IMR-90 (cell line): ENCODE results near the gene TSR2. TPM values are rescaled to one million over a fixed set of nuclear protein-coding genes. Genes with fewer than 3 reads are reported as not detected.

Source experiments
- ATAC-seq: fragments of 200-7000 bp; cut with Tn5 transposase; 2 replicates; pipeline ENCODE4 v1.9.1; 2020; ENCODE audit warnings: low read depth, mild to moderate bottlenecking, moderate library complexity
- BruUV-seq: library from RNA; stranded (reverse); fragments of 400-500 nt; replicated peaks from 2 replicates; lab custom pipeline; 2021; lab: Mats Ljungman, UMichigan
- CTCF ChIA-PET: fragments of 300-600 bp; formaldehyde crosslinking; extraction: SDS; loops from one replicate; lab custom pipeline; 2021; ENCODE audit warnings: antibody characterized with exemption; lab: Yijun Ruan, JAX
- POLR2A ChIA-PET: fragments of 300-600 bp; sonication (Branson Sonifier 250); formaldehyde crosslinking; loops from one replicate; lab custom pipeline; 2022; ENCODE audit warnings: antibody characterized with exemption; ENCODE audit not compliant: unreplicated experiment; lab: Charles Lee
- DNase-seq: peaks from one replicate; pipeline ENCODE4 v3.0.0; 2013
- H2AFZ ChIP-seq: replicated peaks from 2 replicates; pipeline ENCODE3; 2013; ENCODE audit warnings: low read length, mild to moderate bottlenecking; ENCODE audit not compliant: poor library complexity
- H2AK5ac ChIP-seq: 2 replicates; pipeline ENCODE4 v1.6.1; 2013; ENCODE audit warnings: low read depth, low read length, inconsistent platforms
- H2AK9ac ChIP-seq: replicated peaks from 2 replicates; pipeline ENCODE3; 2013; ENCODE audit warnings: mild to moderate bottlenecking, low read depth, low read length, moderate library complexity; ENCODE audit not compliant: poor library complexity
- H2BK120ac ChIP-seq: 2 replicates; pipeline ENCODE4 v1.6.1; 2013; ENCODE audit warnings: low read depth, low read length, inconsistent platforms
- H2BK15ac ChIP-seq: 3 replicates; pipeline ENCODE4 v1.6.1; 2013; ENCODE audit warnings: low read depth, low read length, inconsistent platforms
- H2BK20ac ChIP-seq: 2 replicates; pipeline ENCODE4 v1.6.1; 2013; ENCODE audit warnings: low read depth, mild to moderate bottlenecking, inconsistent platforms, low read length, moderate library complexity
- H2BK5ac ChIP-seq: 2 replicates; pipeline ENCODE4 v1.6.1; 2013; ENCODE audit warnings: mild to moderate bottlenecking, low read depth, low read length, inconsistent platforms; ENCODE audit not compliant: poor library complexity, severe bottlenecking
- H3K14ac ChIP-seq: replicated peaks from 2 replicates; pipeline ENCODE4 v1.6.1; 2013; ENCODE audit warnings: low read depth, low read length, inconsistent platforms
- H3K18ac ChIP-seq: 2 replicates; pipeline ENCODE4 v1.6.1; 2013; ENCODE audit warnings: low read depth, low read length, control low read depth
- H3K23ac ChIP-seq: 2 replicates; pipeline ENCODE4 v1.6.1; 2013; ENCODE audit warnings: low read depth, low read length, inconsistent platforms
- H3K27ac ChIP-seq: 2 replicates; pipeline ENCODE4 v1.5.1; 2013; ENCODE audit warnings: mild to moderate bottlenecking, control low read depth, low read length; ENCODE audit not compliant: insufficient read depth
- H3K27me3 ChIP-seq: 2 replicates; pipeline ENCODE4 v1.6.1; 2013; ENCODE audit warnings: low read length; ENCODE audit not compliant: control insufficient read depth, insufficient read depth
- H3K36me3 ChIP-seq: 2 replicates; pipeline ENCODE4 v1.6.1; 2013; ENCODE audit warnings: low read length, mixed read lengths; ENCODE audit not compliant: control insufficient read depth, insufficient read depth
- H3K4ac ChIP-seq: 2 replicates; pipeline ENCODE4 v1.6.1; 2013; ENCODE audit warnings: low read depth, low read length, inconsistent platforms
- H3K4me1 ChIP-seq: 2 replicates; pipeline ENCODE4 v1.6.1; 2013; ENCODE audit warnings: low read length, mixed read lengths; ENCODE audit not compliant: control insufficient read depth, insufficient read depth
- H3K4me2 ChIP-seq: 2 replicates; pipeline ENCODE4 v1.6.1; 2013; ENCODE audit warnings: low read depth, mild to moderate bottlenecking, control low read depth, low read length, moderate library complexity
- H3K4me3 ChIP-seq: 2 replicates; pipeline ENCODE4 v1.5.1; 2013; ENCODE audit warnings: low read depth, mild to moderate bottlenecking, control low read depth, low read length, moderate library complexity; ENCODE audit not compliant: insufficient read depth
- H3K56ac ChIP-seq: 2 replicates; pipeline ENCODE4 v1.6.1; 2013; ENCODE audit warnings: low read length, inconsistent platforms; ENCODE audit not compliant: insufficient read depth; ENCODE audit errors: extremely low read depth
- H3K79me1 ChIP-seq, 2 experiments: 2 replicates each; pipeline ENCODE4 v1.6.1; 2013; ENCODE audit warnings: low read length in 2 of 2, inconsistent platforms in 1 of 2, low read depth in 1 of 2
- H3K9ac ChIP-seq: 2 replicates; pipeline ENCODE4 v1.6.1; 2013; ENCODE audit warnings: low read depth, low read length, control low read depth
- H3K9me1 ChIP-seq: 2 replicates; pipeline ENCODE4 v1.6.1; 2013; ENCODE audit warnings: low read length, inconsistent platforms; ENCODE audit not compliant: insufficient read depth
- H3K9me3 ChIP-seq: 2 replicates; pipeline ENCODE4 v1.6.1; 2013; ENCODE audit warnings: low read length; ENCODE audit not compliant: control insufficient read depth, insufficient read depth
- H4K20me1 ChIP-seq: 2 replicates; pipeline ENCODE4 v1.6.1; 2013; ENCODE audit warnings: low read length, inconsistent platforms; ENCODE audit not compliant: insufficient read depth
- H4K5ac ChIP-seq: 2 replicates; pipeline ENCODE4 v1.6.1; 2013; ENCODE audit warnings: mild to moderate bottlenecking, low read depth, low read length, control low read depth
- H4K8ac ChIP-seq, 2 experiments: 2 replicates each; pipeline ENCODE4 v1.6.1; 2013; ENCODE audit warnings: low read depth in 2 of 2, low read length in 2 of 2, control low read depth in 1 of 2, inconsistent platforms in 1 of 2
- H4K91ac ChIP-seq: 2 replicates; pipeline ENCODE4 v1.6.1; 2013; ENCODE audit warnings: low read depth, low read length, inconsistent platforms; ENCODE audit not compliant: insufficient read depth
- CHD1 ChIP-seq: IDR thresholded peaks from 2 replicates; pipeline ENCODE4 v1.6.1; 2012; ENCODE audit warnings: low read depth, low read length, improper control_type of control experiment
- RFX5 ChIP-seq: IDR thresholded peaks from 2 replicates; pipeline ENCODE4 v1.8.0; 2012; ENCODE audit warnings: low read depth, mild to moderate bottlenecking, low read length, moderate library complexity
- dilution Hi-C: fragments of 300-500 bp; cut with HindIII; formaldehyde crosslinking; loops from one replicate; pipeline ENCODE4 v1.14.3; 2018; ENCODE audit warnings: low sequenced_read_pairs; ENCODE audit not compliant: unreplicated experiment
- in situ Hi-C: fragments of 300-500 bp; cut with MboI; formaldehyde crosslinking; loops from 3 replicates; pipeline ENCODE4 v1.14.3; 2019; ENCODE audit warnings: low sequenced_read_pairs, inconsistent platforms, mixed read lengths
- intact Hi-C: fragments of 100-400 bp; cut with micrococcal nuclease; formaldehyde crosslinking; loops from 2 replicates; pipeline ENCODE4 v1.10.0; 2022
- polyA plus RNA-seq, 3 experiments: library from polyadenylated mRNA; depleted of rRNA; stranded (reverse); fragments of >200 nt; gene quantifications; 2 replicates each; pipeline ENCODE4 v1.2.3, GENCODE V29; 2012; ENCODE audit warnings: low replicate concordance in 1 of 3
- total RNA-seq: library from RNA; depleted of rRNA; stranded (reverse); fragments of >200 nt; gene quantifications from 2 replicates; pipeline ENCODE4 v1.2.3, GENCODE V29; 2012

TSR2 gene
- total and polyA plus RNA-seq, 2 of the 4 experiments (the other 2 are of a cell fraction), result 8.8 to 22.1 TPM

- H3K9me1 ChIP-seq, result no peaks in the 10 kb centered on the region
- dilution Hi-C loops (no loop called here), in situ Hi-C loops (loop anchor here (25.0 kb wide), 1 partner anchor 393 kb away; the partner anchor contains the start of gene PHF8), intact Hi-C loops (no loop called here)
- no peak overlapping the region for H3K23ac ChIP-seq
- H3K27me3 ChIP-seq, result no peaks in the 10 kb centered on the region
- H3K36me3 ChIP-seq, result no peaks in the 10 kb centered on the region
- H2BK5ac ChIP-seq, result no peak overlapping the region
- TF ChIP-seq CHD1, result no peak
- no peak for TF ChIP-seq RFX5
- no peak overlapping the region for H3K4me2 ChIP-seq
- no TSS peak for BruUV-seq
- H2BK20ac ChIP-seq, result no peak overlapping the region
- H2BK15ac ChIP-seq, result no peak overlapping the region
- H2BK120ac ChIP-seq, result no peak overlapping the region
- H2AK5ac ChIP-seq, result no peak overlapping the region
- H4K5ac ChIP-seq, result no peak overlapping the region
- no peak overlapping the region for H3K4ac ChIP-seq
- CTCF ChIA-PET, result interaction anchor here (0.5 kb wide), 1 partner anchor 58 kb away, joined by 4 read pairs; no protein-coding TSS in a partner anchor
- no peak for ATAC-seq
- no peak overlapping the region for H2AK9ac ChIP-seq
- no peak overlapping the region for H3K9ac ChIP-seq
- no peaks in the 10 kb centered on the region for H3K9me3 ChIP-seq
- H3K18ac ChIP-seq, result no peak overlapping the region
- no peak overlapping the region for H3K56ac ChIP-seq
- no peak overlapping the region for H4K8ac ChIP-seq
- no peak for DNase-seq
- no peak overlapping the region for H3K27ac ChIP-seq
- no peaks in the 10 kb centered on the region for H3K4me1 ChIP-seq
- no peak overlapping the region for H3K14ac ChIP-seq
- no peaks in the 10 kb centered on the region for H4K20me1 ChIP-seq
- no peak overlapping the region for H3K4me3 ChIP-seq
- H2AFZ ChIP-seq, result no peak overlapping the region
- POLR2A ChIA-PET, result no interaction called here
- H3K79me1 ChIP-seq, result no peaks in the 10 kb centered on the region
- H4K91ac ChIP-seq, result no peak overlapping the region
These were observed 9.7 kb upstream of the TSR2 start for GRCh38 chrX:54430519-54430918.
